NB4 (cell line): ENCODE results near the gene STARD3NL.
A peak's percentile ranks its signal among the peaks of the same experiment; 100 is the strongest.
"Not testable (repeated sequence)": the region's sequence is repeated elsewhere in the genome, so short reads cannot be mapped to it uniquely, and the experiment has no call there.

Source experiments
- DNase-seq: peaks from one replicate; pipeline ENCODE4 v3.0.0; 2010; ENCODE audit warnings: low read depth
- H3K4me3 ChIP-seq: one replicate; pipeline ENCODE4 v1.5.1; 2011; ENCODE audit warnings: mild to moderate bottlenecking, low read depth, low read length, moderate library complexity
- CTCF ChIP-seq: IDR thresholded peaks from one replicate; pipeline ENCODE4 v1.5.1; 2012; ENCODE audit warnings: low read depth, low read length
- MAX ChIP-seq: IDR thresholded peaks from 2 replicates; pipeline ENCODE4 v1.6.1; 2011; ENCODE audit warnings: low read depth, low read length
- MYC ChIP-seq: IDR thresholded peaks from 2 replicates; pipeline ENCODE4 v1.6.1; 2011; ENCODE audit warnings: low read depth, low read length
- POLR2A ChIP-seq: IDR thresholded peaks from 2 replicates; pipeline ENCODE4 v1.6.1; 2011; ENCODE audit warnings: mild to moderate bottlenecking; ENCODE audit not compliant: insufficient read length; ENCODE audit errors: extremely low read depth

STARD3NL gene

DNA sequence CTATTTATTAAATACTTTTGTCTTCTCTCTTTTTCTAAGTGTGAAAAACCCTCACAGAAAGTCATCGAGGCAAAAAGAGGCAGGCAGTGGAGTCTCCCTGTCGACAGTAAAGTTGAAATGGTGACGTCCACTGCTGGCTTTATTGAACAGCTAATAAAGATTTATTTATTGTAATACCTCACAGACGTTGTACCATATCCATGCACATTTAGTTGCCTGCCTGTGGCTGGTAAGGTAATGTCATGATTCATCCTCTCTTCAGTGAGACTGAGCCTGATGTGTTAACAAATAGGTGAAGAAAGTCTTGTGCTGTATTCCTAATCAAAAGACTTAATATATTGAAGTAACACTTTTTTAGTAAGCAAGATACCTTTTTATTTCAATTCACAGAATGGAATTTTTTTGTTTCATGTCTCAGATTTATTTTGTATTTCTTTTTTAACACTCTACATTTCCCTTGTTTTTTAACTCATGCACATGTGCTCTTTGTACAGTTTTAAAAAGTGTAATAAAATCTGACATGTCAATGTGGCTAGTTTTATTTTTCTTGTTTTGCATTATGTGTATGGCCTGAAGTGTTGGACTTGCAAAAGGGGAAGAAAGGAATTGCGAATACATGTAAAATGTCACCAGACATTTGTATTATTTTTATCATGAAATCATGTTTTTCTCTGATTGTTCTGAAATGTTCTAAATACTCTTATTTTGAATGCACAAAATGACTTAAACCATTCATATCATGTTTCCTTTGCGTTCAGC lies 52.0 kb downstream of the STARD3NL start:
- no peak for TF ChIP-seq CTCF
- no peak for TF ChIP-seq MAX
- TF ChIP-seq POLR2A, result no peak
- TF ChIP-seq MYC, result no peak
- no peak overlapping the region for H3K4me3 ChIP-seq
- no peak for DNase-seq

DNA sequence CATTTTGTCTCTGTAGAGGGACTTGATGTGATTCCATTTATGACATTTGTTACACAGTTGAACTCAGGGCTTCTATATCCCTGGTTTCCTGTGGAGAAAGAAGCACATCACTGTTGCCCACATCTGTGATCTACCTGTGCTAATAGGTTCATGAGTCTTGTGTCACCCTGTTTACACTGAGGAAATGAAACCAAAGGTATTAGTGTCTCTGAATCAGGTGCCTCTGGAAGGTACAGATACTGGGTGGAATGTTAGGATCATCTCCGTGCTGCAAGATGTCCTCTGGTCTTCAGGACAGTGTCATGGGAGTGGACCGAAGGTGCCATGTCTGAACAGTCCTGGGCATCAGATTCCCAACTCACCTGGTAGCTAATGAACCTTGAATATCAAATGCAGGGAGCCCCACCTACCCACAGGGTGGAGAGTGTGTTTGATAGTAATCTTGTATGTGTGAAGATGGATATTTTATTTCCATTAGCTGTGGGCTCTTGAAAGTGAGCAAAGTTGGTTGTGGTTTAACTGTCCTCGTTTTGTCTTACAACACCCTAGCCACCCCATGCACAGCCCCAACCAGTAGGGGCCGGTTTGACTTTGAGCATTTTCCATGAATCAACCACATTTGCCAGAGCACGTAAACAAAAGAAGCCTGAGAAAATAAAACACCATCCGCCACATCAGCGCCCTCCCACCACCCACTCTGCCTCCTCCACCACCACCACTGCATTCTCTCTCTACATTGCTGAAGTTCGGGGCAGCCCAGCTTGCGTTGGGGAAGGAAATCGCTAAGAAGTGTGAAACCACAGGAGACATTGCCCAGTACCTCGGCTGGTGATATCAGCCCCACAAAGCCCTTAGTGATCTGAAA lies 54.7 kb downstream of the STARD3NL start:
- peak; percentile 100 for DNase-seq
- peak; percentile 36 for TF ChIP-seq CTCF
- TF ChIP-seq MYC, result peak; percentile 96
- TF ChIP-seq MAX, result peak; percentile 91
- TF ChIP-seq POLR2A, result peak; percentile 59
- peak overlapping the region; percentile 26 for H3K4me3 ChIP-seq

GRCh38 chr7:38234759-38235158 lies 56.7 kb downstream of the STARD3NL start:
- not testable (repeated sequence) for DNase-seq, H3K4me3 ChIP-seq

DNA sequence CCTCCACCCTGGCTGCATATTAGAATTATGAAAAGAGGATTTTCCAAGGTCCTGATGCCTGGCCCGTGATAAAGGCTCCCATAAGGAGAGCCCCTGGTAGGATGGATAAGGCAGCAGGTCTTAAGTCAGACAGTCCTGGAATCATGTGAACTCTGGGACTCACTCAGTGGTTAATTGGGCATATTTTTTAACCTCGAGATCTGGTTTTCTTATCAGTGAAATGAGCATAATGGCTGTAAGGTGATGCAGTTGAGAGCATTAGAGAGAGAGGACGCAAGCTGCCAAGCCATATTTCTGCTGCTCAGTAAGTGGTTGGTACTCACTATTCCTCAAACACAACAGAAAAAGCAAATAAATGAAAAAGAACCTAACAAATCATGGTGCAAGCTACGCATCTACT lies 57.6 kb downstream of the STARD3NL start:
- H3K4me3 ChIP-seq, result no peak overlapping the region
- no peak for DNase-seq
- TF ChIP-seq POLR2A, result no peak
- TF ChIP-seq CTCF, result no peak
- no peak for TF ChIP-seq MAX
- TF ChIP-seq MYC, result no peak

- not testable (repeated sequence) for DNase-seq, H3K4me3 ChIP-seq
These were observed 61.1 kb downstream of the STARD3NL start for GRCh38 chr7:38239129-38239528.

DNA sequence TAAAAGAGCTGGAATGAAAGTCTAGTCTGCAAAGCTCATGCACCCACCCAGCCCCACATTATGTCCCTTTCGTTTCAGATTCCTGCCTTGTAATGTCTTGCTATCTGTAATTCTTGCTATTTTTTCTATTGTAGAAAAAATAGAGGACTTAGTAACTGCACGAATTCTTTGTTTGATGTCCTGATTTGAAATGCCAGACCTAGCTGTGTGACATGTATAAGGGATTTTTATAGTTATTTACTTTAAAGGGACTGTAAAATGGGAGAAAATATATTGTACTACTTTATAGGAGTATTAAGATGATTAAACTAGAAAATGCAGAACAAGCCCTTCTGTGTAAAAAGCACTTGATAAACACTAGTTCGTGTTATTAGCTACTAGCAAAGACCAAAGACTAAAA lies 63.0 kb downstream of the STARD3NL start:
- TF ChIP-seq MAX (no peak), MYC (no peak), POLR2A (no peak), CTCF (no peak)
- DNase-seq, result no peak
- no peak overlapping the region for H3K4me3 ChIP-seq
